ENCODE results near the gene DNM3. TPM values are rescaled to one million over a fixed set of nuclear protein-coding genes. Genes with fewer than 3 reads are reported as not detected.

The DNM3 gene
- total and polyA plus RNA-seq, 9 of the 15 experiments (the other 6 are each of a cell fraction or from before 2014, with no cell fraction given) = 0.08 to 0.36 (median 0.22) TPM; not detected in 1

- 0 out of 2 replicates have a peak, but pooled peaks have one; percentile 49 for TF ChIP-seq ZNF79 (CRISPR knock-in tag; IDR thresholded peaks at IDR 0.05; ENCODE audit: low read depth)
- peak; percentile 99 for TF ChIP-seq TCF3 (CRISPR knock-in tag; IDR thresholded peaks at IDR 0.05)
- peak; percentile 76; the same call in 1 of the 2 replicates for TF ChIP-seq PHB2 (IDR thresholded peaks at IDR 0.05; ENCODE audit: low read depth)
- TF ChIP-seq SIN3A (IDR thresholded peaks at IDR 0.05; ENCODE audit: borderline replicate concordance in 2 of 2, control insufficient read depth in 1 of 2, low read depth in 2 of 2, low read length in 2 of 2) = no peak
- peak; percentile 75 for TF ChIP-seq ATF4 (CRISPR knock-in tag; IDR thresholded peaks at IDR 0.05)
- TF ChIP-seq THRB (CRISPR knock-in tag; conservative IDR thresholded peaks at IDR 0.05) = no peak; the same call in 1 of the 2 replicates
- TF ChIP-seq SPI1 (IDR thresholded peaks at IDR 0.05; ENCODE audit: borderline replicate concordance, low read depth, low read length) = peak; percentile 74; the same call in 1 of the 2 replicates
- peak; percentile 82; the same call in 1 of the 2 replicates for TF ChIP-seq HOMEZ (CRISPR knock-in tag; IDR thresholded peaks at IDR 0.05)
- 0 out of 2 replicates have a peak, but pooled peaks have one; percentile 11 for TF ChIP-seq ZNF23 (CRISPR knock-in tag; IDR thresholded peaks at IDR 0.05)
- no peak for TF ChIP-seq ETS2 (tag; IDR thresholded peaks at IDR 0.05; ENCODE audit: borderline replicate concordance, poor library complexity, severe bottlenecking)
- TF ChIP-seq ZNF445 (CRISPR knock-in tag; IDR thresholded peaks at IDR 0.05; ENCODE audit: low read depth) = peak; percentile 83
- no peak for TF ChIP-seq ZNF316 (IDR thresholded peaks at IDR 0.05)
- TF ChIP-seq BCLAF1 (IDR thresholded peaks at IDR 0.05; ENCODE audit: borderline replicate concordance in 1 of 2, control insufficient read depth in 1 of 2, low read depth in 2 of 2, low read length in 1 of 2) = no peak
- TF ChIP-seq ZNF589 (CRISPR knock-in tag; IDR thresholded peaks at IDR 0.05; ENCODE audit: low read depth) = peak; percentile 82; the same call in 1 of the 2 replicates
- no peak for TF ChIP-seq RBM17 (IDR thresholded peaks at IDR 0.05; ENCODE audit: borderline replicate concordance, low read depth, low read length)
- no peak for TF ChIP-seq XRCC5 (IDR thresholded peaks at IDR 0.05; ENCODE audit: low read depth, low read length)
- no peak for TF ChIP-seq FOXP1 (CRISPR knock-in tag; IDR thresholded peaks at IDR 0.05)
- no peak for TF ChIP-seq BRF1 (IDR thresholded peaks at IDR 0.05; ENCODE audit: borderline replicate concordance, extremely low read depth, insufficient read length)
- TF ChIP-seq ZNF311 (CRISPR knock-in tag; IDR thresholded peaks at IDR 0.05) = peak; percentile 91
- 0 out of 2 replicates have a peak, but pooled peaks have one; percentile 5 for TF ChIP-seq NFE2 (IDR thresholded peaks at IDR 0.05; ENCODE audit: low read depth)
Observed at GRCh38 chr1:172456344-172456769, 615.1 kb downstream of the DNM3 start (continued).
